Heart left ventricle (tissue), 13 donors: ENCODE measurements around the gene KCTD6.

ENCODE experiments used
- POLR2A ChIP-seq, 2 donors: fragments of 450-650 bp; IDR thresholded peaks; one replicate each; pipeline ENCODE4 v1.6.1; 2017; ENCODE audit warnings: antibody characterized with exemption in 2 of 2, mild to moderate bottlenecking in 2 of 2, moderate library complexity in 2 of 2
- TF ChIP-seq, protein P1 (sequence below), 12 donors: fragments of 200-600 bp; sonication (generic) in 4 of 12; IDR thresholded peaks; one replicate each; pipeline versions ENCODE4 v1.5.0 to v1.8.0; 2018 to 2022; ENCODE audit warnings: antibody characterized with exemption in 12 of 12, mild to moderate bottlenecking in 5 of 12
- donor health status: ischemic (EF 13 %, LVEDD 7.1; RV severe dilation, severe dysfunction).
- donor health status: DM: no; HTN: yes; CAD: no.
- donor health status: DM: no; HTN: no; CAD: no.
- donor health status: ischemic (EF 25% LVEDD 6.9; RV normal size, moderate dysfunction).
- donor health status: ischemic (EF 25% LVEDD 5.7; RV mildly dilated, moderate dysfunction).
- donor health status: ischemic (EF 35%, LVEDD 5.7; RV mildly dilated, moderate dysfunction).
- donor health status: nonischemic (EF 11% LVEDD 7.7; RV severe dilation, severe dysfunction).
- donor health status: DM: yes; HTN: yes; CAD: no.
- donor health status: PGD.
- donor health status: ischemic (EF 29% LVEDD 5.4; RV normal size, mild dysfunction).
- donor health status: nonischemic (EF 23%, LVEDD 6.1; RV moderate dilation, normal function).

DNA sequence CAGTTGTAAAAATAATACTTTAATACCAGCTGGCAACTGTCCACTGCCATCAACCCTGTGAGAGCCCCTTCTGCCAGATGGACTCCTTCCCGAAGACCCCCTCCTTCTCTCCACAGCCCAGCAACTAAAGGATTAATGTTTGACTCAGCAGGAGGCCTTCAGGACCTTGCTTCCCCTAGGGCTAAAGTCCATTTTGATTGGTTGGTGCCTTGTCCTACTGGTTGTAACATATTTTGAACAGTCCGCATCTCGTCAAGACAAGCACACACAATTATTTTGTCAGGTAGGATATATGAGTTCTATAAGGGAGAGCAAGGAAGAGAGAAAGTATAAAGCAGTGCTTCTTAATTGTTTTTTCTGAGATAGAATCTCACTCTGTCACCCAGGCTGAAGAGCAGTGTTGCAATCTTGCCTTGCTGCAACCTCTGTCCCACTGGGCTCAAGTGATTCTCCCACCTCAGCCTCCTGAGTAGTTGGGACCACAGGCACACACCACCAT, 26.4 kb downstream of the KCTD6 start:
- TF ChIP-seq, protein P1, sequence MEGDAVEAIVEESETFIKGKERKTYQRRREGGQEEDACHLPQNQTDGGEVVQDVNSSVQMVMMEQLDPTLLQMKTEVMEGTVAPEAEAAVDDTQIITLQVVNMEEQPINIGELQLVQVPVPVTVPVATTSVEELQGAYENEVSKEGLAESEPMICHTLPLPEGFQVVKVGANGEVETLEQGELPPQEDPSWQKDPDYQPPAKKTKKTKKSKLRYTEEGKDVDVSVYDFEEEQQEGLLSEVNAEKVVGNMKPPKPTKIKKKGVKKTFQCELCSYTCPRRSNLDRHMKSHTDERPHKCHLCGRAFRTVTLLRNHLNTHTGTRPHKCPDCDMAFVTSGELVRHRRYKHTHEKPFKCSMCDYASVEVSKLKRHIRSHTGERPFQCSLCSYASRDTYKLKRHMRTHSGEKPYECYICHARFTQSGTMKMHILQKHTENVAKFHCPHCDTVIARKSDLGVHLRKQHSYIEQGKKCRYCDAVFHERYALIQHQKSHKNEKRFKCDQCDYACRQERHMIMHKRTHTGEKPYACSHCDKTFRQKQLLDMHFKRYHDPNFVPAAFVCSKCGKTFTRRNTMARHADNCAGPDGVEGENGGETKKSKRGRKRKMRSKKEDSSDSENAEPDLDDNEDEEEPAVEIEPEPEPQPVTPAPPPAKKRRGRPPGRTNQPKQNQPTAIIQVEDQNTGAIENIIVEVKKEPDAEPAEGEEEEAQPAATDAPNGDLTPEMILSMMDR (IDR thresholded peaks at IDR 0.05), result no peak
- TF ChIP-seq POLR2A (IDR thresholded peaks at IDR 0.05), result no peak
